Peyer's patch (tissue), 4 donors: ENCODE results near the gene RNF213.

ENCODE experiments used
- POLR2A ChIP-seq, 2 donors: fragments of 450-650 bp; IDR thresholded peaks; one replicate each; pipeline ENCODE4 v1.5.1; 2017; ENCODE audit warnings: antibody characterized with exemption in 2 of 2, mild to moderate bottlenecking in 2 of 2, moderate library complexity in 2 of 2
- TF ChIP-seq, protein P1 (sequence below), 6 experiments: fragments of 450-650 bp in 4 of 6; fragments of 200-600 bp in 2 of 6; sonication (generic) in 1 of 6; IDR thresholded peaks; one replicate each; pipeline ENCODE4 v1.5.1; 2017 to 2019; ENCODE audit warnings: antibody characterized with exemption in 6 of 6, mild to moderate bottlenecking in 3 of 6, moderate library complexity in 1 of 6

DNA sequence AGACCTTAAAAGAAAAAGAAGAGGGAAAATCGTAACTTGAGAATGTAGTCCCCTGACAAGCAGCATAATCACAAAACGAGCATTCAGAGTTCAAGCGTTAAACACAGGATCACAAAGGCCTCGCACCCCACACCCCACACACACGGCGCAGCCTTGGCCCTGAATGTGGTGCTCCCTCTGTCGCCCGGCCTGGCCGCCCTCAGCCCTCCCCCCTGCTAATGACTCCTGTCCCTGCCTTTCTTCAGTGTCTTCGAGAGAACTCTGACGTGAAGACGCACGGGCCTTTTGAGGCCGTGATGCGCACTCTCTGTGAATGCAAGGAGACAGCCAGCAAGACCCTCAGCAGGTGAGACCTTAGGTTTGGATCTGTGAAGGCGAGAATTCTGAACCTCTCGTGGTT, 106.9 kb downstream of the RNF213 start:
- TF ChIP-seq, protein P1, sequence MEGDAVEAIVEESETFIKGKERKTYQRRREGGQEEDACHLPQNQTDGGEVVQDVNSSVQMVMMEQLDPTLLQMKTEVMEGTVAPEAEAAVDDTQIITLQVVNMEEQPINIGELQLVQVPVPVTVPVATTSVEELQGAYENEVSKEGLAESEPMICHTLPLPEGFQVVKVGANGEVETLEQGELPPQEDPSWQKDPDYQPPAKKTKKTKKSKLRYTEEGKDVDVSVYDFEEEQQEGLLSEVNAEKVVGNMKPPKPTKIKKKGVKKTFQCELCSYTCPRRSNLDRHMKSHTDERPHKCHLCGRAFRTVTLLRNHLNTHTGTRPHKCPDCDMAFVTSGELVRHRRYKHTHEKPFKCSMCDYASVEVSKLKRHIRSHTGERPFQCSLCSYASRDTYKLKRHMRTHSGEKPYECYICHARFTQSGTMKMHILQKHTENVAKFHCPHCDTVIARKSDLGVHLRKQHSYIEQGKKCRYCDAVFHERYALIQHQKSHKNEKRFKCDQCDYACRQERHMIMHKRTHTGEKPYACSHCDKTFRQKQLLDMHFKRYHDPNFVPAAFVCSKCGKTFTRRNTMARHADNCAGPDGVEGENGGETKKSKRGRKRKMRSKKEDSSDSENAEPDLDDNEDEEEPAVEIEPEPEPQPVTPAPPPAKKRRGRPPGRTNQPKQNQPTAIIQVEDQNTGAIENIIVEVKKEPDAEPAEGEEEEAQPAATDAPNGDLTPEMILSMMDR (IDR thresholded peaks at IDR 0.05): no peak
- TF ChIP-seq POLR2A (IDR thresholded peaks at IDR 0.05): no peak
